Measurements from ENCODE around the gene SUCO.

DNA sequence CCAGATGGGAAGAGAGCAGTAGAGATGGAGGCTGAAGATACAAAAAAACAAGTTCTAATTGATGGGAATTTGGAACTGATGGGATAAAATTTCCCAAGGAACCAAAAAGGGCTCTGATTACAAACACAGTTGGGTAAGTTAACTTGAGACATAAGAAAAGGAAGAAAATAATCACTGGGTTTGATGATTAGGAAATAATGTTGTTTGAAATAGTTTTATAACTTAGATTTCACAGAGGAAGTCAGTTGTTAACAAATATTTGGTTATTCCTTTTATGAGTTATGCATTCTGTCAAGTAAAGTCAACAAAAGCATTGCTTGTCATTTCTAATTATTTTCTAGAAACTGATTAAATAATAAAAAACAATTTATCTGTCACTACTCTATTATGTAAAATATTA, 20.4 kb upstream of the SUCO start:
- TF ChIP-seq, protein P1, sequence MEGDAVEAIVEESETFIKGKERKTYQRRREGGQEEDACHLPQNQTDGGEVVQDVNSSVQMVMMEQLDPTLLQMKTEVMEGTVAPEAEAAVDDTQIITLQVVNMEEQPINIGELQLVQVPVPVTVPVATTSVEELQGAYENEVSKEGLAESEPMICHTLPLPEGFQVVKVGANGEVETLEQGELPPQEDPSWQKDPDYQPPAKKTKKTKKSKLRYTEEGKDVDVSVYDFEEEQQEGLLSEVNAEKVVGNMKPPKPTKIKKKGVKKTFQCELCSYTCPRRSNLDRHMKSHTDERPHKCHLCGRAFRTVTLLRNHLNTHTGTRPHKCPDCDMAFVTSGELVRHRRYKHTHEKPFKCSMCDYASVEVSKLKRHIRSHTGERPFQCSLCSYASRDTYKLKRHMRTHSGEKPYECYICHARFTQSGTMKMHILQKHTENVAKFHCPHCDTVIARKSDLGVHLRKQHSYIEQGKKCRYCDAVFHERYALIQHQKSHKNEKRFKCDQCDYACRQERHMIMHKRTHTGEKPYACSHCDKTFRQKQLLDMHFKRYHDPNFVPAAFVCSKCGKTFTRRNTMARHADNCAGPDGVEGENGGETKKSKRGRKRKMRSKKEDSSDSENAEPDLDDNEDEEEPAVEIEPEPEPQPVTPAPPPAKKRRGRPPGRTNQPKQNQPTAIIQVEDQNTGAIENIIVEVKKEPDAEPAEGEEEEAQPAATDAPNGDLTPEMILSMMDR (IDR thresholded peaks at IDR 0.05), result no peak
- no peak for TF ChIP-seq POLR2A (IDR thresholded peaks at IDR 0.05)

Measured in thyroid gland (tissue), 4 donors.